HepG2 (cell line): ENCODE results near the gene DLG2.

ENCODE experiments used
- HCFC1 ChIP-seq: fragments of 150-350 bp; IDR thresholded peaks from 2 replicates; pipeline ENCODE4 v1.6.1; 2014; ENCODE audit warnings: low read depth, low read length
- TBX3 ChIP-seq: fragments of 450-650 bp; IDR thresholded peaks from 2 replicates; pipeline ENCODE4 v1.6.1; 2017; ENCODE audit warnings: antibody characterized with exemption, mild to moderate bottlenecking, inconsistent platforms, borderline replicate concordance

DNA sequence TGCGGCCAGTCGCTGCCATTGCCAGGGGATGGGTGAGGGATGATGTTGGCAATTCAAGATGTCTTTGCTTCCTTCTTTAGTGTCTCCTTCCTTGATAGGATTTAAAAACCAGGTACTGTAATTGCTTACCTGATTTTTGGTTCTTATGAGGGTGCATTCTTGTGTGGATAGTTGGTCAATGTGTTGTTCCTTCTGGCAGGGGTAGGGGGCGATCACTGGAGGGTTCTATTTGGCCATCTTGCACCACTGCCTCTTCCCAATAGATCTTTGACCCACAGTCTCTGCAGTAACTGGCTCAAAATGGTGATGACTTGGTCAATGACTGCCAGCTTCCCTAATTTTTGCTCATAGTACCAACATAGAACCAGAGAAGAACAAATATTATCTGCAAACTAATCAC lies 680.1 kb downstream of the DLG2 start:
- TF ChIP-seq HCFC1 (no peak), TBX3 (no peak)
